HUES6 (cell line): ENCODE results near the gene RTKN.
A peak's percentile ranks its signal among the peaks of the same experiment; 100 is the strongest.
"Not testable (repeated sequence)": the region's sequence is repeated elsewhere in the genome, so short reads cannot be mapped to it uniquely, and the experiment has no call there.

Experiments used
- H3K27ac ChIP-seq: 2 replicates; pipeline ENCODE4 v1.7.0; 2013; ENCODE audit warnings: low read depth, mild to moderate bottlenecking, low read length, inconsistent platforms
- H3K27me3 ChIP-seq: 2 replicates; pipeline ENCODE4 v1.6.1; 2013; ENCODE audit warnings: low read length; ENCODE audit not compliant: control insufficient read depth, insufficient read depth
- H3K36me3 ChIP-seq: 2 replicates; pipeline ENCODE4 v1.6.1; 2013; ENCODE audit warnings: low read length; ENCODE audit not compliant: control insufficient read depth, insufficient read depth
- H3K4me1 ChIP-seq: 2 replicates; pipeline ENCODE4 v1.6.1; 2013; ENCODE audit warnings: low read length; ENCODE audit not compliant: control insufficient read depth, insufficient read depth
- H3K4me3 ChIP-seq: 2 replicates; pipeline ENCODE4 v1.5.1; 2013; ENCODE audit warnings: low read depth, low read length
- H3K9ac ChIP-seq: one replicate; pipeline ENCODE4 v1.6.1; 2013; ENCODE audit warnings: mild to moderate bottlenecking, low read length
- H3K9me3 ChIP-seq: 2 replicates; pipeline ENCODE4 v1.6.1; 2013; ENCODE audit warnings: low read depth, low read length; ENCODE audit not compliant: control insufficient read depth, insufficient read depth

The RTKN gene

DNA sequence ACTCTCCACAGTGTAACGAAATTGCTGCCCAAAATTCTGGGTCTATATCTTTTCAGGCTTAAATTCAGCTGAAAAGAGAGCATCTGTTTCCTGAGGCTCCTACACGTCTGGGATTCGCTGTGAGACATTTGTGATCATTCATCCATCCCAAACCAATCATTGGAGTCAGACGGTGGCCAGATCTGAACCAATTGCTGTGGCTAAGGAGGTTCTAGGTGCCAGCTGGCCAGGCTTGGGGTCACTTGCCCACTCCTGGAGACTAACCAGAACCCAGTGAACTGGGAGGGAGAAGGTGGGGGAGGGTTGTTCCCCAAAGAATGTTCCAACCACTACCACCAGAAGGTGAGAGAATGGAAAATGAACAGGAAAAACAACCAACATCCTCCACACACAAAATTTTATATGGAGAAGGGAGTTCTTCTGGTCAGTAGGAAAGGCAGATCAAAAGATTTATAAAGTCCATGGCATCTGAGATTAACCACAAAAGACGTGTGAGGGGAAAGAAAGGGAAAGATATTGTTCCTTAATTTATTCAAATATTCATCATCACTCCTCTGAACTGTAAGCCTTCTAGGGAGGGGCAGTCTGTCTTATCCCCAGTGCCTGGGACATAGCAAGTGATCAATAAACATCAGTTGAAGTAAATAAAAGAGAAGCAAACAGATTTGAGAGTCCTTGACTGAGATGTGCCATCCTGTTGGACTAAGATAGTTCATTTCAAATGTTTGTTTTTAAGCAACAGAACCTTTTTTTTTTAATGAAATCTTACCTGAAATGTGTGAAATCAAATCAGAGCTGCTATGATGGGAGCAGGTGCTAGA is 3.0 kb upstream of the RTKN start:
- Histone ChIP-seq H3K9ac (no peak overlapping the region), H3K36me3 (no peaks in the 10 kb centered on the region), H3K9me3 (no peaks in the 10 kb centered on the region), H3K4me3 (no peak overlapping the region), H3K4me1 (peaks cover 2% of the 10 kb centered on the region; the same call in 1 of the 2 replicates), H3K27me3 (0 out of 2 replicates have a peak, but pooled peaks cover 5% of the 10 kb centered on the region), H3K27ac (no peak overlapping the region)

DNA sequence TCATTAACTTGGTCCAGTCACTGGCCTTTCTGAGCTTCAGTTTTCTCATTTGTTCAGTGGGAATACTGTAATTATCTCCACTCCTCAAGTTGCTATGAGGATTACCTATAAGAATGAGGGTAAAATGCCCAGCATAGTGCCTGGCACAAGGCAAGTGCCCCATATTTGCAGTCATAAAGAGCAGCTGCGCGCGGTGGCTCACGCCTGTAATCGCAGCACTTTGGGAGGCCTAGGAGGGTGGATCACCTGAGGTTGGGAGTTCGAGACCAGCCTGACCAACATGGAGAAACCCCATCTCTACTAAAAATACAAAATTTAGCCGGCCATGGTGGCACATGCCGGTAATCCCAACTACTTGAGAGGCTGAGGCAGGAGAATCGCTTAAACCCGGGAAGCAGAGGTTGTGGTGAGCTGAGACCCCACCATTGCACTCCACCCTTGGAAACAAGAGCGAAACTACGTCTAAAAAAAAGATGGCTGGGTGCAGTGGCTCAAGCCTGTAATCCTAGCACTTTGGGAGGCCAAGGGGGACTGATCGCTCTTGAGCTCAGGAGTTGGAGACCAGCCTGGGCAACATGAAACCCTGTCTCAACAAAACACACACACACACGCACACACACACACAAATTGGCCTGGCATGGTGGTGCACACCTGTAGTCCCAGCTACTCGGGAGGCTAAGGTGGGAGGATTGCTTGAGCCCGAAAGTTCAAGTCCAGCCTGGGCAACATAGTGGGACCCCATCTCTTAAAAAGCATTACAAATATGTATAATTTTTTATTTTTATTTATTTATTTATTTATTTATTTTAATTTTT is 953 bp upstream of the RTKN start:
- not testable (repeated sequence) for H3K27me3 ChIP-seq, H3K9me3 ChIP-seq, H3K36me3 ChIP-seq, H3K27ac ChIP-seq
- Histone ChIP-seq H3K4me1 (peaks cover 22% of the 10 kb centered on the region), H3K4me3 (peak overlapping the region; percentile 77), H3K9ac (peak overlapping the region; percentile 82)

DNA sequence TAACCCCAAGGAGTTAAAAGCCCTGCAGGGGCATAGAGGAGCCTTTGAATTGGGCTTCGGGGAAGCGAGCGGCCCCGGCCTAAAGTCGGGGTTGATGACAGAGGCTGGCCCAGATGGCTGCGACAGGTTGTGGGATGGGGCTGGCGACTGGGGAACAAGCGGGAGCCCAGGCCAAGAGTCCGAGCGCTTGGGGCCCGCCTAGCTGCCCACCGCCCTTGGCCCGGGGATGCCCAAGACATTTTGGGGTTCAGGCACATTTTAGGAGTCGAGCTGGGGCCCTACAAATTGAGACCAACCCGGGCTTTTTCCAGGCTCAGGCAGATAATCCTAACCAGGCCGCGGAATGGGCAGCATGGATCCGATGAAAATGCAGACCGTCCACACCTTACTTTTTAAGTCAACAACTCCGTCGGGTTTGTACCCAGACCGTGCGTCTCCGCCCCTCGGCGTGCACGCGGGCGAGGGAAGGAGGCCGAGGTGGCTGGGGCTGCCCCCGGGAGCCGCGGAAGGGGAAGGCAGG is 507 bp downstream of the RTKN start:
- H3K36me3 ChIP-seq, result 0 out of 2 replicates have a peak, but pooled peaks cover 3% of the 10 kb centered on the region
- peak overlapping the region; percentile 82 for H3K9ac ChIP-seq
- H3K27me3 ChIP-seq, result 0 out of 2 replicates have a peak, but pooled peaks cover 5% of the 10 kb centered on the region
- peaks cover 37% of the 10 kb centered on the region for H3K4me1 ChIP-seq
- H3K27ac ChIP-seq, result peak overlapping the region; percentile 81; the same call in 1 of the 2 replicates
- H3K4me3 ChIP-seq, result peak overlapping the region; percentile 77
- H3K9me3 ChIP-seq, result no peaks in the 10 kb centered on the region

DNA sequence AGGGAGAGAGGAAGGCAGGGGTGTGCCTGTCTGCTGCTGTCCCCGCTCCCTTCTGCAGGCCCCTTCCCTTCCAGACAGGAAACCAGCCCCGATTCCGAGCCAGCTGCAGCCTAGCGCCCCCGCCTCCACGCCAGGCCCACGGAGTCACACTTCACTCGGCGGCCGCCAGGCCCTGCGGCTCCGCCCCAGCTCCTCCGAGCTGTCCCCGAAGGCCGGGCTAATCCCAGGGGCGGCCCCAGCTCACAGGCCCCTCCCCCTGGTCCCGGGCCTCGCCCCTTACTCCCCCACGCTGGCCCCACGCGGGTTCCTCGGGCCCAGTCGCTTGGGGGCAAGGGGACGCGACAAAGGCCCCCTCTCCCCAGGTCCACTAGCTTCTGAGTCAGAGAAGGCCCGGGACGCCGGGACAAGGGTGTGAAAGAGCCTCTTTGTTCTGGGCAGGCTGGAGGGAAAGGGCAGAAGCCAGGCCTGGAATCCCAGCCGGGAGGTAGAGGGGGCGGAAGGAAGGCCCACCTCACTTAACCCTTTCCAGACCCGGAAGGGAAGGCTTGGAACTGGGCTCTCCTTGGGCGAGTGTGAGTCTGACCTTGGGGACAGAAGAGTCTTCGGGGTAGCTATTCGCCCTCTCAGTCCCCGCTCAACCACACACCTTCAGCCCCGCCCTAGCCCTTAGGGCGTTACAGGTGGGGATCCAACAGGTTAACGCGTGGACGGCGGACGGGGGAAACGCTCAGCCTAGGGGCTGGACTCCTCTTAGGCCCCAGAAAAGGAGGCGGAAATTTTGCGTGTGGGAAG is 1.2 kb downstream of the RTKN start:
- peak overlapping the region; percentile 81 for H3K27ac ChIP-seq
- peaks cover 5% of the 10 kb centered on the region; the same call in 1 of the 2 replicates for H3K36me3 ChIP-seq
- H3K9me3 ChIP-seq, result no peaks in the 10 kb centered on the region
- H3K4me1 ChIP-seq, result peaks cover 37% of the 10 kb centered on the region
- peak overlapping the region; percentile 82 for H3K9ac ChIP-seq
- 0 out of 2 replicates have a peak, but pooled peaks cover 5% of the 10 kb centered on the region for H3K27me3 ChIP-seq
- H3K4me3 ChIP-seq, result peak overlapping the region; percentile 77

DNA sequence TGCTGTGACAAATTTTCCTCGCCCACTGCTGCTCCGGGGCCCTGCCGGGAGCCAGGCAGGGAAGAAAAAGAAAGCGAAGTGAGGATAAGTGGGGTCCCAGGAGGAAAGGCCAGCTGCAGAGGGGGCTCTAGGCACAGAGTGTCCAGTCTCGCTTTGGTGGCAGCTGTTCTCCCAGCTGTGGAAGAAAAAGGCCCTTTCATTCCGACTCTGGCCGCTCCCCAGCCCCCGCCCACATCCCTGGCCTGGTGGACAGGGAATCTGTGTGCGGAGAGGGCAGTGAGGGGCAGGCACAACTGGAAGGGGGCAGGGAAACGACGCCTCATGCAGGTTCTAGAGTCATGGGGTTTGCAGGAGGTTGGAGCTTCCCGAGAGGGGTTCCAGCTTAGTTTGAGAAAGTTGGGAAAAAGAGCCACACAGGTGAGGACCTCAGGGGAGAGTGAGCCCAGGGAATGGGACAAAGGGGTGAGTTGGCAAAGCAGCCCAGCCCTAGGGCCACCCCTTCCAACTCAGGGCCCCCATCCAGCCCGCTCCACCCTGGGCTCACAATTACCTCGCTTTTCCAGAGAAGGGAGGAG is 1.8 kb downstream of the RTKN start:
- Histone ChIP-seq H3K4me3 (peak overlapping the region; percentile 77), H3K27ac (peak overlapping the region; percentile 81; the same call in 1 of the 2 replicates), H3K36me3 (peaks cover 11% of the 10 kb centered on the region; the same call in 1 of the 2 replicates), H3K27me3 (0 out of 2 replicates have a peak, but pooled peaks cover 5% of the 10 kb centered on the region), H3K4me1 (peaks cover 37% of the 10 kb centered on the region), H3K9me3 (no peaks in the 10 kb centered on the region), H3K9ac (peak overlapping the region; percentile 82)

DNA sequence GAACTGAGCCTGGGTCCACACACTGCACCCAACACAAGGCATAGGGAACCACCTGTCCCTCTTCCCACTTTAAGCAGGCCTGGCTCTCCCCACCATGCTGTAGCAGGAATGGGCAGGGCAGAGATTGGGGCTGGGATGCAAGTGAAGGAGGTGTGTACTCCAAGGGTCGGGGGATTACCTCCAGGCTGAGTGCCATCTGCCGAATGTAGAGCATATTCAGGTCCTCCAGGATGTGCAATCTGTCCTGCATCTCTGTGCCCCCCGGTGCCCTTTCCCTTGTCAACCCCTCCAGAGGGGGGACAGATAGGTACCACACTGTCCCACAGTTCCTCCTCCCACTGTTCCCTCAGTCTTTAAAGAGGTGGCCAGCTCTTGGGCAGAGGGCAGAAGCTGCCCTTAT is 2.4 kb downstream of the RTKN start:
- H3K4me1 ChIP-seq, result peaks cover 37% of the 10 kb centered on the region
- peaks cover 14% of the 10 kb centered on the region; the same call in 1 of the 2 replicates for H3K36me3 ChIP-seq
- H3K27ac ChIP-seq, result peak overlapping the region; percentile 81; the same call in 1 of the 2 replicates
- H3K27me3 ChIP-seq, result 0 out of 2 replicates have a peak, but pooled peaks cover under 1% of the 10 kb centered on the region
- H3K4me3 ChIP-seq, result peak overlapping the region; percentile 77
- H3K9me3 ChIP-seq, result no peaks in the 10 kb centered on the region
- H3K9ac ChIP-seq, result peak overlapping the region; percentile 82

DNA sequence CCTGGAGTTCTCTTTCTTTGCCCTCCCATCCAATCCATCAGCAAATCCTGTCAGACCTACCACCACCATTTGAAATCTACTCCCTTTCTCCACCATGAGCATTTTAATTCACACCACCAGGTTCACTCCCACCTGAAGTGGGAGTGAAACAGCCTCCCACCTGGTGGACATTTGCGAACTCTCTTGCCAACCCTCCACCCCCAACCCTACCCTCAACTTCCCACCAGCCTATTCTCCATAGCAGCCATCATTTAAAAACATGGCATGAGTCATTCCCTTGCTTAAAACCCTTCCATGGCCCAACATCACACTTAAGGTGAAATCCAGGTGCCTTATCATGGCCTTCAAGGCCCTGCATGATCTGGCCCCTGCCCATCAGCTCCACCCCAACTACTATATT is 3.5 kb downstream of the RTKN start:
- no peaks in the 10 kb centered on the region for H3K27me3 ChIP-seq
- no peak overlapping the region for H3K27ac ChIP-seq
- no peak overlapping the region for H3K4me3 ChIP-seq
- H3K9ac ChIP-seq, result no peak overlapping the region
- peaks cover 37% of the 10 kb centered on the region for H3K4me1 ChIP-seq
- peaks cover 14% of the 10 kb centered on the region; the same call in 1 of the 2 replicates for H3K36me3 ChIP-seq
- no peaks in the 10 kb centered on the region for H3K9me3 ChIP-seq

DNA sequence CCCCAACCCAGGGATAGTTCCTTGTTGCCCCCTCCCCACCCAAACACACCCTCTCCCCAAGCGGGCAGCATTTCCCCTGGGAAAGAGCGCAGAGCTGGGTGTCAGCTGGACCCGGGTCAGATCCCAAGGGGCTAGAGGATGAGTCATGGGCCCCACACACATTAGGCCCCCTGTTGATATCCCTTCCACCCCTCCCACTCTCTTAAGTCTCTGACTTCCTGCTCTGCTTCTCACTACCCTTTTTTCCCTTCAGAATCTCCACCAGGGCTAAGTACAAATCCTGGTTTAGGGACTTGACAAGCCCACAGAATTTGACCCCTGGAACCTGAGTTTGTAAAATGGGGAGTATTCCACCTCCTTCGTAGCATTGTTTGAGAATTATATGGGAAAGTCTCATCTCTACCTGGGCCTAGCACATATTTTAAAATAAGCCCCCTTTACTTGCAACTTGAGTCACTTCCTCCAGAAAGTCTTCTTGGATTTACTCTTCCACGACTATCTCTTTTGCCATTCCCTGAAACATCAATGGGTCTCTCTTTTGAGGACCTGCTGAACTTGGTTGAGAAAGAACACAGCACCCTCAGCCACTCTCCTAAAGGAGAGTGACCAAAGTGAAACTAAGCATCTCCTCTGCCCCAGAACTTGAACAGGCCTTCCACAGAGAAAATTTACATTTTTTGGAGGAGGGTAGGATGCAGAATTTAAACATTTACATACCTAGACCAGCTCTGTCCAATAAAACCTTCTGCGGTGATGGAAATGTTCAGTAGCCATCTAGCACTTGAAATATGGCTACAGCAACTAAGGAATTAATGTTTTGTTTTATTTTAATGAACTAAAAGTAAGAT is 4.7 kb downstream of the RTKN start:
- Histone ChIP-seq H3K27me3 (no peaks in the 10 kb centered on the region), H3K27ac (peak overlapping the region; percentile 23; the same call in 1 of the 2 replicates), H3K9me3 (no peaks in the 10 kb centered on the region), H3K4me1 (peaks cover 37% of the 10 kb centered on the region), H3K4me3 (peak overlapping the region; percentile 16; the same call in 1 of the 2 replicates), H3K9ac (no peak overlapping the region), H3K36me3 (peaks cover 21% of the 10 kb centered on the region)

DNA sequence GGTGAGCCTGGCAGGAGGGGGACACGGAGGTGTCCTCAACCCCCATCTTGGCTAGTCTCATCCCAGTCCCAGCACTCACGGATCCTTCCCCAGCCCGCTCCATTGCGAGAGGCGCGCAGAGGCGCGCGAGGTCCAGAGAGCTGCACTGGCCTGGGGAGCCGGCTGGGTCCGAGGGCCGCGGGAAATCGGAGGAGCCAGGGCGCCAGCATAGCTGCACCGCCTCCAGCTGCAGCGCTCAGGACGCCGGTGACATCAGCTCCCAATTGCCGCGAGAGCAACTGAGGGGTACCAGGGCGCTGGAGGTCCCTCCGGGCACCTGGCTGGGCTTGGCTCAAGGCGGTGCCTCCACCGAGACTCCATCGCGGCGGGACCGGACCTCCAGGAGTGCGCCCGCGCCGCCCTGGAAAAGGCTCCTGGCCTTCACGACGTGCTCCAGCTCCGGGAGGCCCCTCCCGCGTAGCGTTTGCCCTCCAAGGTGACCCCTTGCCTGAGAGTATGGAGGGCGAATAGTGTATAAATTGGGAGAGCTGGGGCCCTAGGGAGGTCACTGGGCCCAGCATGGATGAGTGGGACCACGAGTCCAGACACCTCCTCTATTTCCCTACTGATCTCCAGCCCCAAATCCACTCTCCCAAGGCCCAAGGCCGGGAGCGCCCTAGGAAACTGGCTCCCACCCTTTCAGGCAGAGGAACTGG is 5.5 kb downstream of the RTKN start:
- peak overlapping the region; percentile 16; the same call in 1 of the 2 replicates for H3K4me3 ChIP-seq
- H3K36me3 ChIP-seq, result peaks cover 29% of the 10 kb centered on the region
- peak overlapping the region; percentile 23; the same call in 1 of the 2 replicates for H3K27ac ChIP-seq
- peak overlapping the region; percentile 8 for H3K9ac ChIP-seq
- no peaks in the 10 kb centered on the region for H3K27me3 ChIP-seq
- H3K4me1 ChIP-seq, result peaks cover 37% of the 10 kb centered on the region
- H3K9me3 ChIP-seq, result no peaks in the 10 kb centered on the region
